K562 (cell line): ENCODE data around the gene DCAF7. TPM values are rescaled to one million over a fixed set of nuclear protein-coding genes. Genes with fewer than 3 reads are reported as not detected.

Source experiments
- ATAC-seq: fragments of 200-7000 bp; cut with Tn5 transposase; 3 replicates; pipeline ENCODE4 v1.9.1; 2020; ENCODE audit warnings: moderate library complexity
- BruUV-seq: library from RNA; stranded (reverse); fragments of 400-500 nt; replicated peaks from 2 replicates; lab custom pipeline; 2021; lab: Mats Ljungman, UMichigan
- CTCF ChIA-PET: fragments of 300-600 bp; formaldehyde crosslinking; extraction: SDS; loops from one replicate; lab custom pipeline; 2021; ENCODE audit warnings: low intra/inter-chr PET ratio; lab: Yijun Ruan, JAX
- POLR2A ChIA-PET: fragments of 300-600, 350-650 bp; sonication (Branson Sonifier 250); formaldehyde crosslinking; extraction: SDS; loops from one replicate; lab custom pipeline; 2021; ENCODE audit warnings: antibody characterized with exemption, inconsistent platforms; lab: Yijun Ruan, JAX
- DNase-seq, 4 experiments: peaks; one replicate each; pipeline versions ENCODE4 v3.0.0 to v3.0.0-alpha.2; 2011 to 2018; ENCODE audit warnings: low spot score in 3 of 4, mixed read lengths in 3 of 4; ENCODE audit errors: extremely low read depth in 1 of 4
- FAIRE-seq: peaks from 2 replicates; lab custom pipeline; 2011; peaks lifted over from hg19 to GRCh38; lab: Jason Lieb, UNC
- H2AFZ ChIP-seq: 2 replicates; pipeline ENCODE4 v1.6.0; 2011; ENCODE audit warnings: low read depth, low read length, control low read depth, inconsistent platforms
- H3K27ac ChIP-seq: fragments of 200-600 bp; 3 replicates; pipeline ENCODE4 v1.8.0; 2011; ENCODE audit warnings: low read depth, mild to moderate bottlenecking, control low read depth, inconsistent platforms, low read length, moderate library complexity, mixed read lengths; ENCODE audit errors: extremely low read depth
- H3K27me3 ChIP-seq, 2 experiments: fragments of 300-600 bp in 1 of 2; 2 replicates in 1 of 2; 3 replicates in 1 of 2; pipeline versions ENCODE4 v1.6.0 to v1.8.0; 2011; ENCODE audit warnings: inconsistent platforms in 2 of 2, low read length in 2 of 2, mild to moderate bottlenecking in 1 of 2, mixed read lengths in 1 of 2, moderate library complexity in 1 of 2; ENCODE audit not compliant: control insufficient read depth in 2 of 2, insufficient read depth in 2 of 2
- H3K36me3 ChIP-seq: fragments of 300-600 bp; 3 replicates; pipeline ENCODE4 v1.8.0; 2011; ENCODE audit warnings: mild to moderate bottlenecking, low read length, inconsistent platforms; ENCODE audit not compliant: control insufficient read depth, insufficient read depth
- H3K4me1 ChIP-seq, 2 experiments: fragments of 200-600 bp in 1 of 2; replicated peaks in 1 of 2; 2 replicates in 1 of 2; 3 replicates in 1 of 2; pipeline versions ENCODE4 v1.5.1 to v1.8.0; 2011; ENCODE audit warnings: inconsistent platforms in 2 of 2, low read length in 2 of 2, mild to moderate bottlenecking in 1 of 2, mixed read lengths in 1 of 2, moderate library complexity in 1 of 2; ENCODE audit not compliant: control insufficient read depth in 2 of 2, insufficient read depth in 2 of 2
- H3K4me2 ChIP-seq: 2 replicates; pipeline ENCODE4 v1.6.1; 2011; ENCODE audit warnings: low read length, control low read depth, inconsistent platforms, mixed read lengths; ENCODE audit not compliant: insufficient read depth
- H3K4me3 ChIP-seq: fragments of 200-600 bp; sonication (generic), shearing (Covaris generic); 2 replicates; pipeline ENCODE4 v1.5.1; 2016; ENCODE audit warnings: control low read depth, inconsistent platforms
- H3K79me2 ChIP-seq: fragments of 200-600 bp; 3 replicates; pipeline ENCODE4 v1.8.0; 2011; ENCODE audit warnings: low read length, inconsistent platforms; ENCODE audit not compliant: control insufficient read depth, insufficient read depth
- H3K9ac ChIP-seq, 2 experiments: 2 replicates each; pipeline versions ENCODE4 v1.6.0 to v1.6.1; 2011; ENCODE audit warnings: low read depth in 2 of 2, low read length in 2 of 2, control low read depth in 1 of 2, inconsistent platforms in 1 of 2, mild to moderate bottlenecking in 1 of 2, mixed read lengths in 1 of 2; ENCODE audit not compliant: insufficient read depth in 1 of 2
- H3K9me1 ChIP-seq: one replicate; pipeline ENCODE4 v1.6.0; 2011; ENCODE audit warnings: inconsistent platforms, mild to moderate bottlenecking, low read length, moderate library complexity; ENCODE audit not compliant: control insufficient read depth, insufficient read depth
- H3K9me3 ChIP-seq: replicated peaks from 2 replicates; pipeline ENCODE4 v1.5.1; 2011; ENCODE audit warnings: low read depth, low read length, inconsistent platforms; ENCODE audit not compliant: control insufficient read depth, insufficient read depth
- H4K20me1 ChIP-seq: replicated peaks from 2 replicates; pipeline ENCODE4 v1.6.1; 2011; ENCODE audit warnings: low read length, inconsistent platforms, mixed read lengths; ENCODE audit not compliant: control insufficient read depth, insufficient read depth
- ARNT ChIP-seq, 2 experiments: fragments of 450-650 bp; IDR thresholded peaks; 2 replicates each; pipeline ENCODE4 v1.6.1; 2016; ENCODE audit warnings: mild to moderate bottlenecking in 1 of 2
- CBX3 ChIP-seq, 2 experiments: IDR thresholded peaks; 1 replicate in 1 of 2; 2 replicates in 1 of 2; pipeline ENCODE4 v1.6.1; 2012; ENCODE audit warnings: inconsistent platforms in 2 of 2, low read length in 2 of 2, borderline replicate concordance in 1 of 2, control low read depth in 1 of 2
- DMBX1 ChIP-seq: fragments of 250-450 bp; sonication (Bioruptor Pico); IDR thresholded peaks from 2 replicates; pipeline ENCODE4 v1.8.0; 2022; ENCODE audit warnings: inconsistent platforms, mild to moderate bottlenecking, moderate library complexity, borderline replicate concordance
- E2F6 ChIP-seq, 2 experiments: IDR thresholded peaks; 2 replicates each; pipeline ENCODE4 v1.6.1; 2011; ENCODE audit warnings: borderline replicate concordance in 1 of 2, control low read depth in 1 of 2, low read depth in 1 of 2, low read length in 1 of 2, mild to moderate bottlenecking in 1 of 2, mixed read lengths in 1 of 2, moderate library complexity in 1 of 2; ENCODE audit not compliant: insufficient read depth in 1 of 2, insufficient read length in 1 of 2, poor library complexity in 1 of 2, severe bottlenecking in 1 of 2; ENCODE audit errors: extremely low read depth in 1 of 2
- GTF2E2 ChIP-seq: fragments of 200-800 bp; sonication (Bioruptor generic); IDR thresholded peaks from 2 replicates; pipeline ENCODE4 v1.6.1; 2016; ENCODE audit warnings: missing genetic modification characterization, missing compliant biosample characterization
- HEY1 ChIP-seq: fragments of 250-450 bp; sonication (Bioruptor Pico); IDR thresholded peaks from 2 replicates; pipeline ENCODE4 v1.5.0; 2020; ENCODE audit warnings: mild to moderate bottlenecking, moderate library complexity, borderline replicate concordance
- KAT7 ChIP-seq: sonication (generic); formaldehyde crosslinking; IDR thresholded peaks from 2 replicates; pipeline ENCODE4 v1.8.0; 2022; ENCODE audit warnings: missing genetic modification reagents, mild to moderate bottlenecking, borderline replicate concordance
- KLF6 ChIP-seq: fragments of 250-450 bp; sonication (Bioruptor Pico); IDR thresholded peaks from 2 replicates; pipeline ENCODE4 v1.4.0; 2020; ENCODE audit warnings: mild to moderate bottlenecking, moderate library complexity, borderline replicate concordance
- MLX ChIP-seq, 2 experiments: fragments of 450-650 bp in 1 of 2; sonication (generic) in 1 of 2; formaldehyde crosslinking; conservative IDR thresholded peaks; 2 replicates each; pipeline versions ENCODE4 v1.4.0 to v1.8.1; 2020 to 2022; ENCODE audit warnings: mild to moderate bottlenecking in 1 of 2, missing genetic modification reagents in 1 of 2
- SAP30 ChIP-seq: fragments of 200-600 bp; sonication (generic); IDR thresholded peaks from 2 replicates; pipeline ENCODE4 v1.6.1; 2012; ENCODE audit warnings: borderline replicate concordance, low read depth, mild to moderate bottlenecking, moderate library complexity, low read length, control low read depth, inconsistent platforms; ENCODE audit not compliant: insufficient read depth, poor library complexity, severe bottlenecking
- TCF3 ChIP-seq: sonication (generic); formaldehyde crosslinking; IDR thresholded peaks from 2 replicates; pipeline ENCODE4 v1.4.0; 2020; ENCODE audit warnings: mild to moderate bottlenecking, missing genetic modification reagents
- ZBTB5 ChIP-seq: fragments of 450-650 bp; IDR thresholded peaks from 2 replicates; pipeline ENCODE4 v1.6.1; 2017; ENCODE audit warnings: antibody characterized with exemption
- ZNF436 ChIP-seq: fragments of 250-450, 450-650 bp; sonication (Bioruptor Pico); formaldehyde crosslinking; IDR thresholded peaks from 2 replicates; pipeline ENCODE4 v1.7.0; 2020; ENCODE audit warnings: mild to moderate bottlenecking
- WGBS: fragments of 100-300 bp; shearing (Covaris generic); methylation state at CpG from one replicate; pipeline ENCODE4 v1.1.6; 2016; ENCODE audit warnings: low coverage, mixed read lengths; ENCODE audit not compliant: insufficient coverage; ENCODE audit errors: missing lambda C conversion rate; 5-methylcytosine and 5-hydroxymethylcytosine counted together
- in situ Hi-C: fragments of 300-500 bp; cut with MboI; formaldehyde crosslinking; loops from 4 replicates; pipeline ENCODE4 v1.15.0; 2018; ENCODE audit warnings: inconsistent platforms, mixed read lengths
- intact Hi-C: fragments of 100-400 bp; cut with micrococcal nuclease; formaldehyde crosslinking; loops from 2 replicates; pipeline ENCODE4 v1.14.2; 2022
- polyA plus RNA-seq, 8 experiments: library from polyadenylated mRNA; depleted of rRNA in 4 of 8; stranded (reverse) in 5 of 8; unstranded in 3 of 8; fragments of >200 nt; fragmentation: Nextera tagmentation in 2 of 8; fragmentation: Illumina TruSeq in 1 of 8; extraction: Ambion mirVana in 2 of 8; extraction: Trizol in 1 of 8; gene quantifications; 2 replicates each; pipeline versions ENCODE4 v1.2.1 to v1.2.3, GENCODE V29; 2011 to 2014; ENCODE audit warnings: inconsistent platforms in 1 of 8, missing spikeins in 1 of 8
- total RNA-seq, 7 experiments: library from RNA; depleted of rRNA in 6 of 7; stranded (reverse); fragments of >200 nt in 6 of 7; fragmentation: Illumina TruSeq in 2 of 7; extraction: Trizol in 2 of 7; gene quantifications; 2 replicates each; pipeline versions ENCODE4 v1.2.1 to v1.2.3, GENCODE V29; 2011 to 2021; ENCODE audit warnings: low replicate concordance in 1 of 7
- TF ChIP-seq, protein P1 (sequence below): sonication (generic); formaldehyde crosslinking; IDR thresholded peaks from 2 replicates; pipeline ENCODE4 v1.8.1; 2023; ENCODE audit warnings: mild to moderate bottlenecking, missing genetic modification reagents, moderate library complexity
- TF ChIP-seq, protein P2 (sequence below): fragments of 450-650 bp; formaldehyde crosslinking; IDR thresholded peaks from 2 replicates; pipeline ENCODE4 v1.4.0; 2020; ENCODE audit warnings: mild to moderate bottlenecking, moderate library complexity

The DCAF7 gene
- total and polyA plus RNA-seq, 9 of the 15 experiments (the other 6 are each of a cell fraction or from before 2014, with no cell fraction given) = 30.8 to 123 (median 40.2) TPM

DNA sequence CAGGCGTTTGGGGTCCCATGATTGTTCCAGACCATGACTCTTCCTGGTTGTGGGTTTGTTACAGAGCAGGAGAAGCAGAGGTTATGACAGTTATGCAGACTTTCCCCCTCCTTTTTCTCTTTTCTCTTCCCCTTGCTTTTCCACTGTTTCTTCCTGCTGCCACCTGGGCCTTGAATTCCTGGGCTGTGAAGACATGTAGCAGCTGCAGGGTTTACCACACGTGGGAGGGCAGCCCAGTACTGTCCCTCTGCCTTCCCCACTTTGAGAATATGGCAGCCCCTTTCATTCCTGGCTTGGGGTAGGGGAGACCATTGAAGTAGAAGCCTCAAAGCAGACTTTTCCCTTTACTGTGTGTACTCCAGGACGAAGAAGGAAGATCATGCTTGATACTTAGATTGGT lies 42.5 kb downstream of the DCAF7 start:
- ChIA-PET POLR2A (interaction anchor here (0.8 to 2.7 kb wide), 4 partner anchors 15 to 148 kb away, joined by 3 to 11 read pairs (median 4); no protein-coding TSS in a partner anchor), CTCF (interaction anchor here (0.6 kb wide), 1 partner anchor 163 kb away, joined by 3 read pairs; no protein-coding TSS in a partner anchor)
- Histone ChIP-seq H2AFZ (no peak overlapping the region), H3K9ac (no peak overlapping the region), H3K4me3 (no peak overlapping the region), H4K20me1 (peaks cover 8% of the 10 kb centered on the region; the same call in 1 of the 2 replicates), H3K9me3 (no peaks in the 10 kb centered on the region), H3K79me2 (no peaks in the 10 kb centered on the region), H3K36me3 (peaks cover 54% of the 10 kb centered on the region), H3K4me2 (no peak overlapping the region), H3K27ac (no peak overlapping the region), H3K9me1 (no peaks in the 10 kb centered on the region), H3K4me1 (peaks cover 0 to 5% of the 10 kb centered on the region in 2 experiments; a peak in 2 of 5 replicates), H3K27me3 (no peaks in the 10 kb centered on the region)
- WGBS = 59% methylated on average over 3 of the region's 3 CpGs
- BruUV-seq = no TSS peak
- intact Hi-C loops = no loop called here
- in situ Hi-C loops = no loop called here
- no peak for FAIRE-seq
- no peak for ATAC-seq
- DNase-seq = no peak
- TF ChIP-seq E2F6 (IDR thresholded peaks at IDR 0.05; ENCODE audit: borderline replicate concordance in 1 of 2, extremely low read depth in 1 of 2, insufficient read depth in 1 of 2, insufficient read length in 1 of 2, low read depth in 1 of 2, low read length in 1 of 2, poor library complexity in 1 of 2, severe bottlenecking in 1 of 2) (no peak), DMBX1 (CRISPR knock-in tag) (no peak), KLF6 (CRISPR knock-in tag) (no peak), GTF2E2 (tag) (no peak), TCF3 (CRISPR knock-in tag) (no peak), HEY1 (CRISPR knock-in tag) (no peak), MLX (CRISPR knock-in tag; conservative IDR thresholded peaks at IDR 0.05) (no peak), SAP30 (no peak), ARNT (IDR thresholded peaks at IDR 0.05) (no peak), KAT7 (no peak), CBX3 (IDR thresholded peaks at IDR 0.05; ENCODE audit: borderline replicate concordance in 1 of 2, low read length in 2 of 2) (no peak), ZBTB5 (no peak), ZNF436 (CRISPR knock-in tag) (no peak)
- TF ChIP-seq, protein P1, sequence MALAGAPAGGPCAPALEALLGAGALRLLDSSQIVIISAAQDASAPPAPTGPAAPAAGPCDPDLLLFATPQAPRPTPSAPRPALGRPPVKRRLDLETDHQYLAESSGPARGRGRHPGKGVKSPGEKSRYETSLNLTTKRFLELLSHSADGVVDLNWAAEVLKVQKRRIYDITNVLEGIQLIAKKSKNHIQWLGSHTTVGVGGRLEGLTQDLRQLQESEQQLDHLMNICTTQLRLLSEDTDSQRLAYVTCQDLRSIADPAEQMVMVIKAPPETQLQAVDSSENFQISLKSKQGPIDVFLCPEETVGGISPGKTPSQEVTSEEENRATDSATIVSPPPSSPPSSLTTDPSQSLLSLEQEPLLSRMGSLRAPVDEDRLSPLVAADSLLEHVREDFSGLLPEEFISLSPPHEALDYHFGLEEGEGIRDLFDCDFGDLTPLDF (CRISPR knock-in tag) = no peak
- TF ChIP-seq, protein P2, sequence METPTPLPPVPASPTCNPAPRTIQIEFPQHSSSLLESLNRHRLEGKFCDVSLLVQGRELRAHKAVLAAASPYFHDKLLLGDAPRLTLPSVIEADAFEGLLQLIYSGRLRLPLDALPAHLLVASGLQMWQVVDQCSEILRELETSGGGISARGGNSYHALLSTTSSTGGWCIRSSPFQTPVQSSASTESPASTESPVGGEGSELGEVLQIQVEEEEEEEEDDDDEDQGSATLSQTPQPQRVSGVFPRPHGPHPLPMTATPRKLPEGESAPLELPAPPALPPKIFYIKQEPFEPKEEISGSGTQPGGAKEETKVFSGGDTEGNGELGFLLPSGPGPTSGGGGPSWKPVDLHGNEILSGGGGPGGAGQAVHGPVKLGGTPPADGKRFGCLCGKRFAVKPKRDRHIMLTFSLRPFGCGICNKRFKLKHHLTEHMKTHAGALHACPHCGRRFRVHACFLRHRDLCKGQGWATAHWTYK (CRISPR knock-in tag) = no peak
